Upper lobe of left lung (tissue), 6 donors: Measurements from ENCODE around the gene KATNB1. TPM values are rescaled to one million over a fixed set of nuclear protein-coding genes. Genes with fewer than 3 reads are reported as not detected.

Experiments used
- ATAC-seq, 2 donors: fragments of 200-7000 bp; cut with Tn5 transposase; one replicate each; pipeline ENCODE4 v1.9.1; 2022; ENCODE audit warnings: mild to moderate bottlenecking in 2 of 2, moderate library complexity in 2 of 2; ENCODE audit not compliant: low FRiP score in 2 of 2
- DNase-seq, 2 donors: peaks; one replicate each; pipeline ENCODE4 v3.0.0-alpha.2; 2019 to 2020
- H3K27ac ChIP-seq, 4 donors: fragments of 200-600 bp; sonication (generic); one replicate each; pipeline ENCODE4 v1.5.1; 2016 to 2019
- H3K27me3 ChIP-seq, 4 donors: fragments of 200-600 bp; sonication (generic); one replicate each; pipeline ENCODE4 v1.5.1; 2017 to 2019
- H3K36me3 ChIP-seq, 4 donors: fragments of 200-600 bp; sonication (generic); one replicate each; pipeline ENCODE4 v1.5.1; 2016 to 2019
- H3K4me1 ChIP-seq, 4 donors: fragments of 200-600 bp; sonication (generic); one replicate each; pipeline ENCODE4 v1.5.1; 2018 to 2019
- H3K4me3 ChIP-seq, 4 donors: fragments of 200-600 bp; sonication (generic); one replicate each; pipeline ENCODE4 v1.5.1; 2017 to 2019; ENCODE audit warnings: mild to moderate bottlenecking in 2 of 4, moderate library complexity in 1 of 4
- H3K9me3 ChIP-seq, 4 donors: fragments of 200-600 bp; sonication (generic); one replicate each; pipeline ENCODE4 v1.5.1; 2018 to 2019
- CTCF ChIP-seq, 6 experiments: fragments of 450-650 bp in 4 of 6; fragments of 200-600 bp in 2 of 6; sonication (generic) in 2 of 6; IDR thresholded peaks; one replicate each; pipeline ENCODE4 v1.5.1; 2016 to 2019; ENCODE audit warnings: antibody characterized with exemption in 6 of 6
- EP300 ChIP-seq, 4 donors: sonication (generic); formaldehyde crosslinking; IDR thresholded peaks; one replicate each; pipeline ENCODE4 v1.5.1; 2017; ENCODE audit warnings: antibody characterized with exemption in 4 of 4, control low read depth in 2 of 4
- POLR2A ChIP-seq, 4 donors: fragments of 450-650 bp; IDR thresholded peaks; one replicate each; pipeline ENCODE4 v1.5.1; 2016 to 2017; ENCODE audit warnings: antibody characterized with exemption in 4 of 4, mild to moderate bottlenecking in 2 of 4
- POLR2AphosphoS5 ChIP-seq, 2 donors: sonication (generic); formaldehyde crosslinking; IDR thresholded peaks; one replicate each; pipeline ENCODE4 v1.5.1; 2017; ENCODE audit warnings: antibody characterized with exemption in 2 of 2
- WGBS, 2 donors: methylation state at CpG; one replicate each; pipeline ENCODE4 v1.1.5; 2017 to 2018; 5-methylcytosine and 5-hydroxymethylcytosine counted together
- total RNA-seq, 6 donors: library from RNA; depleted of rRNA in 4 of 6; stranded (reverse); fragments of >200 nt in 4 of 6; gene quantifications; one replicate each; pipeline versions ENCODE4 v1.1.0 to v1.2.1, GENCODE V29; 2016 to 2021
- donor health status: DM: no; HTN: no; CAD: no; lungs with moderate emphysema.
- donor health status: DM: no; HTN: yes; CAD: no; lungs with severe emphysema.

Gene KATNB1
- total RNA-seq, 6 donors from 2014 or later = 19.6 to 26.6 (median 21.5) TPM

GRCh38 chr16:57688987-57689761 lies 46.4 kb upstream of the KATNB1 start:
- WGBS, 2 donors = 28 to 34% methylated on average over 13 to 15 of the region's 15 CpGs
- ATAC-seq (peak in 1 of 2 donors; percentile 54), DNase-seq (no peak)
- TF ChIP-seq EP300 (IDR thresholded peaks at IDR 0.05) (no peak), POLR2AphosphoS5 (IDR thresholded peaks at IDR 0.05) (no peak), POLR2A (IDR thresholded peaks at IDR 0.05) (no peak), CTCF (IDR thresholded peaks at IDR 0.05) (no peak)
- no peaks in the 10 kb centered on the region for H3K9me3 ChIP-seq
- peak overlapping the region in 3 of 4 donors; percentile 39 to 52 (median 46) for H3K27ac ChIP-seq
- H3K27me3 ChIP-seq = no peaks in the 10 kb centered on the region
- H3K4me3 ChIP-seq = no peak overlapping the region
- H3K36me3 ChIP-seq = no peaks in the 10 kb centered on the region
- H3K4me1 ChIP-seq = peaks cover 0 to 10% (median 3%) of the 10 kb centered on the region in 4 donors

DNA sequence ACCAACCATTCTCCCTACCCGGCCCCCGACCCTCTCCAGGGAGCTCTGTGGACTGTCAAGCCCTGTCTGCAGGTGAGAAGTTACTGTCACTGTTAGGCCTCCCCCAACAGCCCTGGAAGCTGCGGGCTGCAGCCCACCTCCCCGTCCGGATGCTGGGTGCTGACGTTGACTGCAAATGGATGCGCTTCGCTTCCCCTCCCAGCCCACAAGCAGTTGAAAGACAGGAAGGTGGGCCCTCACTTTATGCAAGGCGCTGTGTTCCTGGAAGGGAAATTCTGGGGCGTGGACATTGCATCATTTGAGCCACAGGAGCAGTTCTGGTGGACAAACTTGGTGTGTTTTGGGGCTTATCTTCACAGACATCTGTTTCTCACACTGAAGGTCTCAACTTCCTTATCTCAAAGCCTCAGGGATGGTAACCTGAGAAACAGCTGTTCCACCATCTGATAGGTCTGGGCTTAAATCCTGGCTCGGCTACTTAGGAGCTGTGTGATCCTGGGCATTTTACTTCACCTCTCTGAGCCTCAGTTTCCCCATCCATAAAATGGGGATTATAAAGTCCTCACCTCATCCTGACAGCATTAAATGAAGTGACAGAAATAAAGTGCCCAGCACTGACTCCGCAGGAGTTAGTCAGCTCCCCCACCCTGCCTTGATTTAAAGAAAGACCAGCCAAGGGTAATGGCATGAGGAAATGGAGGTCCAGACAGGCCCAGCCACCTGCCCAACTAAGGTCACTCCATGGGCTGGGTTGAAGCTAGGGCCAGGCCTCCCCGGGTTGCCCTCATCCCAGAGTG lies 45.6 kb upstream of the KATNB1 start:
- H3K27me3 ChIP-seq = no peaks in the 10 kb centered on the region
- H3K36me3 ChIP-seq = no peaks in the 10 kb centered on the region
- peak in 1 of 2 donors; percentile 52 for DNase-seq
- H3K4me1 ChIP-seq = peaks cover 0 to 10% (median 3%) of the 10 kb centered on the region in 4 donors
- peak in 1 of 2 donors; percentile 22 for ATAC-seq
- no peaks in the 10 kb centered on the region for H3K9me3 ChIP-seq
- H3K27ac ChIP-seq = peak overlapping the region; percentile 10 to 52 (median 42)
- no peak overlapping the region for H3K4me3 ChIP-seq
- 34 to 41% methylated on average over 11 to 13 of the region's 13 CpGs for WGBS, 2 donors
- TF ChIP-seq CTCF (IDR thresholded peaks at IDR 0.05) = no peak
- no peak for TF ChIP-seq POLR2AphosphoS5 (IDR thresholded peaks at IDR 0.05)
- TF ChIP-seq POLR2A (IDR thresholded peaks at IDR 0.05) = no peak
- no peak for TF ChIP-seq EP300 (IDR thresholded peaks at IDR 0.05)

DNA sequence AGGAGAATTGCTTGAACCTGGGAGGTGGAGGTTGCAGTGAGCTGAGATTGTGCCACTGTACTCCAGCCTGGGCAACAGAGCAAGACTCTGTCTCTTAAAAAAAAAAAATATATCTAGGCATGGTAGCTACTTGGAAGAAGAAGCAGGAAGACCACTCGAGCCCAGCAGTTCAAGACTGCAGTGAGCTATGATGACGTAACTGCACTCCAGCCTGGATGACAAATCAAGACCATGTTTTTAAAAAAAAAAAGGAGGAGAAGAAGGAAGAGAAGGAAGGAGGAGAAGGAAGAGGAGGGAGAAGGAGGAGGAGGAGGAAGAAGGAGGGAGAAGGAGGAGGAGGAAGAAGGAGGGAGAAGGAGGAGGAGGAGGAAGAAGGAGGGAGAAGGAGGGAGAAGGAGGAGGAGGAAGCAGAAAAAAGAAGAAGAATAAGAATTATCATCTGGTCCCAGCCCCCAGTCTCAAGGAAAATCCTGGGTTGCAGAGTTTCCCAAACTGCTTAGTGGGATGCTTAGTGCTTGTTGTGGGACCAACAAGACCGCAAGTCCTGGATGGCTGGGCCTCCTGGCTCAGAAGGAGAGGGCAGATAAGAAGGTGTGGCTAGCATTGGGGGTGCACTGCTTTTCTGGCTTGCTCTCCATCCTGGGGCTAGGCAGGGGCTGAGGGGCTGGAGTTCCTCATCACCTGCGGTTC lies 44.6 kb upstream of the KATNB1 start:
- TF ChIP-seq POLR2AphosphoS5 (IDR thresholded peaks at IDR 0.05) (no peak), EP300 (IDR thresholded peaks at IDR 0.05) (no peak), CTCF (IDR thresholded peaks at IDR 0.05) (no peak), POLR2A (IDR thresholded peaks at IDR 0.05) (no peak)
- DNase-seq (no peak), ATAC-seq (no peak)
- Histone ChIP-seq H3K27me3 (no peaks in the 10 kb centered on the region), H3K4me1 (peaks cover 0 to 10% (median 3%) of the 10 kb centered on the region in 4 donors), H3K36me3 (no peaks in the 10 kb centered on the region), H3K4me3 (no peak overlapping the region), H3K27ac (peak overlapping the region in 1 of 4 donors; percentile 10), H3K9me3 (no peaks in the 10 kb centered on the region)
- 60 to 65% methylated on average over 3 to 4 of the region's 4 CpGs for WGBS, 2 donors

DNA sequence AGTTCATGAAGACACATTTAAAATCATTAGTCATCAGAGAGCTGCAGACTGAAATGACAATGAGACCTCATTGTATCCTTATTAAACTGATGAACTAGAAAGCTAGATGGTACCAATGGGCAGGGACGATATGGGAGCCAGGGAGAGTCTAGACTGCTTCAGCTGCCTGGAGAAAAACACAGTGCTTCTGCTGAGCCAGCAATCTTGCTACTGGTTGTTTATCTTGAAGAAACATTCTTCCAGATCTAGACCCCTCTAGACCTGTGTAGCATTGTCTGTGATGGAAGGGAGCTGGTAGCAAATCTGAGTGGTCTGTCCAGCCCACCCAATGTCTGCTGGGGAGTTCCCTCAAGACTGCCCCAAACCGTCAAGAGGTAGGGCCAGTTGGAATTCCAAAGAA lies 42.9 kb upstream of the KATNB1 start:
- H3K9me3 ChIP-seq = no peaks in the 10 kb centered on the region
- H3K27ac ChIP-seq = no peak overlapping the region
- WGBS, 2 donors = 55 to 86% methylated on average over 2 of the region's 2 CpGs
- DNase-seq (no peak), ATAC-seq (no peak)
- H3K4me1 ChIP-seq = peaks cover 0 to 10% (median 3%) of the 10 kb centered on the region in 4 donors
- no peaks in the 10 kb centered on the region for H3K27me3 ChIP-seq
- H3K4me3 ChIP-seq = no peak overlapping the region
- no peak for TF ChIP-seq CTCF (IDR thresholded peaks at IDR 0.05)
- no peak for TF ChIP-seq POLR2A (IDR thresholded peaks at IDR 0.05)
- TF ChIP-seq POLR2AphosphoS5 (IDR thresholded peaks at IDR 0.05) = no peak
- TF ChIP-seq EP300 (IDR thresholded peaks at IDR 0.05) = no peak
- no peaks in the 10 kb centered on the region for H3K36me3 ChIP-seq
